Measurements from ENCODE around the gene NPSR1. TPM values are rescaled to one million over a fixed set of nuclear protein-coding genes. Genes with fewer than 3 reads are reported as not detected.

NPSR1 gene
- total and polyA plus RNA-seq, 7 donors = 0.51 TPM; not detected in 6

DNA sequence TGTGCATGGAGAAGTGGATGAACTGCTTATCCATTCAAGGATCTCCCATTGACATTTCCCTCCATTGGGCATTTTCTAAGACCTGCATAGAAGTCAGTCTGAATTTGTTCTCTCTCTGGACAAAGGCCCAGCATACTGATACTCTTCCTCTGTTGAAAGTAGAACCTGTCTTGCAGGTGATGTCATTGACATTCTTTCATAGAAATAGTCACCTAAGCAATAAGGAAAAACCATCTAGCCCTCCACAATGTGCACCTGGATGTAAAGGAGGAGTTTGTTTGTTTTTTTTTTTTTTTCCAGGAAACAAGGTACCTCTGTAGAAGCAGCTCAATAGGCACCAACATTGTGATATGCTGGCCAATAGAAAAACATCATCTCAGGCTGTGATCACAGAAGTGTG, 228.8 kb downstream of the NPSR1 start:
- TF ChIP-seq POLR2A (IDR thresholded peaks at IDR 0.05) = no peak
- TF ChIP-seq, protein P1, sequence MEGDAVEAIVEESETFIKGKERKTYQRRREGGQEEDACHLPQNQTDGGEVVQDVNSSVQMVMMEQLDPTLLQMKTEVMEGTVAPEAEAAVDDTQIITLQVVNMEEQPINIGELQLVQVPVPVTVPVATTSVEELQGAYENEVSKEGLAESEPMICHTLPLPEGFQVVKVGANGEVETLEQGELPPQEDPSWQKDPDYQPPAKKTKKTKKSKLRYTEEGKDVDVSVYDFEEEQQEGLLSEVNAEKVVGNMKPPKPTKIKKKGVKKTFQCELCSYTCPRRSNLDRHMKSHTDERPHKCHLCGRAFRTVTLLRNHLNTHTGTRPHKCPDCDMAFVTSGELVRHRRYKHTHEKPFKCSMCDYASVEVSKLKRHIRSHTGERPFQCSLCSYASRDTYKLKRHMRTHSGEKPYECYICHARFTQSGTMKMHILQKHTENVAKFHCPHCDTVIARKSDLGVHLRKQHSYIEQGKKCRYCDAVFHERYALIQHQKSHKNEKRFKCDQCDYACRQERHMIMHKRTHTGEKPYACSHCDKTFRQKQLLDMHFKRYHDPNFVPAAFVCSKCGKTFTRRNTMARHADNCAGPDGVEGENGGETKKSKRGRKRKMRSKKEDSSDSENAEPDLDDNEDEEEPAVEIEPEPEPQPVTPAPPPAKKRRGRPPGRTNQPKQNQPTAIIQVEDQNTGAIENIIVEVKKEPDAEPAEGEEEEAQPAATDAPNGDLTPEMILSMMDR (IDR thresholded peaks at IDR 0.05) = no peak
- TF ChIP-seq POLR2AphosphoS5 (IDR thresholded peaks at IDR 0.05) = no peak
- no peak for TF ChIP-seq EP300 (IDR thresholded peaks at IDR 0.05)
- Histone ChIP-seq H3K4me3 (no peak overlapping the region), H3K9me3 (peaks cover 0 to 4% (median 0%) of the 10 kb centered on the region in 4 donors), H3K36me3 (no peaks in the 10 kb centered on the region), H3K27me3 (no peaks in the 10 kb centered on the region), H3K27ac (no peak overlapping the region), H3K4me1 (no peaks in the 10 kb centered on the region)
- DNase-seq = no peak
- intact Hi-C loops (cut with DNase I) = no loop called here

DNA sequence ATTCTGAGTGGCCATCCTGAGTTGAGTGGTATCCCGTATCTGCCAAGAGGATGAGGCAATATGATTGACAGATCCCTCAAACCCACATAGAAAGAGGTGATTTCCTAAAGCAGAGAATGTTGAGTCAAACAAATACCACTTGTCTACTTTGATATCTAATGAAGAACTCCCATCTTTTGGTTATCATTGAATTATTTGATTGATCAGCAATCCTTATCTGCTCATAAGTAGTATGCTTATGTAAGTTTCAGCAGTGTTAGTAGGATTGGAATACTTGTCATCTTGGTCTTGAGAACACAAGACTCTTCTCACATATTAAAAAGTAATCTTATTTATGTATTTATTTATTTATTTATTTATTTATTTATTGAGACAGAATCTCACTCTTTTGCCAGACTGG, 231.9 kb downstream of the NPSR1 start:
- Histone ChIP-seq H3K9me3 (no peaks in the 10 kb centered on the region), H3K4me1 (no peaks in the 10 kb centered on the region), H3K4me3 (no peak overlapping the region), H3K27ac (no peak overlapping the region), H3K27me3 (no peaks in the 10 kb centered on the region), H3K36me3 (no peaks in the 10 kb centered on the region)
- 83 to 86% methylated on average over 1 of the region's 1 CpG for WGBS, 2 donors
- no peak for DNase-seq
- TF ChIP-seq EP300 (IDR thresholded peaks at IDR 0.05) (no peak), POLR2AphosphoS5 (IDR thresholded peaks at IDR 0.05) (no peak), POLR2A (IDR thresholded peaks at IDR 0.05) (no peak)
- TF ChIP-seq, protein P1 (IDR thresholded peaks at IDR 0.05) = no peak
- intact Hi-C loops (cut with DNase I) = no loop called here

DNA sequence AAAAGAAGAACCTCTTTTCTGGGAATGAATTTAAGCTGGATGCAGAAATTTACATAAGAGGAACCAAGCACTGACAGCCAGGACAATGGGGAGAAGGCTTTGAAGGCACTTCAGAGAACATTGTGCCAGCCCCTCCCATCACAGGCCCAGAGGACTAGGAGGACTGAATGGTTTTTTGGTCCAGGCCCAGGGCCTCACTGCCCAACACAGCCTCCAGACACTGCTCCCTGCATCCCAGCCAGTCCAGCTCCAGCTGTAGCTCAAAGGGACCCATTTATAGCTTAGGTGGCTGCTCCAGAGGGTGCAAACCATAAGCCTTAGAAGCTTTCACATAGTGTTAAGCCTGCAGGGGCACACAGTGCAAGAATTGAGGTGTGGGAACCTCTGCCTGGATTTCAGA, 237.2 kb downstream of the NPSR1 start:
- Histone ChIP-seq H3K4me1 (no peaks in the 10 kb centered on the region), H3K27me3 (no peaks in the 10 kb centered on the region), H3K9me3 (peaks cover 0 to 8% (median 4%) of the 10 kb centered on the region in 4 donors), H3K4me3 (no peak overlapping the region), H3K27ac (no peak overlapping the region), H3K36me3 (no peaks in the 10 kb centered on the region)
- no peak for TF ChIP-seq POLR2A (IDR thresholded peaks at IDR 0.05)
- TF ChIP-seq, protein P1 (IDR thresholded peaks at IDR 0.05) = no peak
- TF ChIP-seq POLR2AphosphoS5 (IDR thresholded peaks at IDR 0.05) = no peak
- TF ChIP-seq EP300 (IDR thresholded peaks at IDR 0.05) = no peak
- intact Hi-C loops (cut with DNase I) = no loop called here
- DNase-seq = no peak

Small RNAs within 50 kb of the gene (small RNA-seq; reads per million reads assigned to genes)
- gene RF00322 (0 reads per million in 3 donors), gene RN7SL132P (0 reads per million in 3 donors)

Data from sigmoid colon (tissue), 7 donors.